Measurements from ENCODE around the gene TUBB6.

GRCh38 chr18:12299862-12300261, 8.2 kb upstream of the TUBB6 start:
- TF ChIP-seq, protein P1, sequence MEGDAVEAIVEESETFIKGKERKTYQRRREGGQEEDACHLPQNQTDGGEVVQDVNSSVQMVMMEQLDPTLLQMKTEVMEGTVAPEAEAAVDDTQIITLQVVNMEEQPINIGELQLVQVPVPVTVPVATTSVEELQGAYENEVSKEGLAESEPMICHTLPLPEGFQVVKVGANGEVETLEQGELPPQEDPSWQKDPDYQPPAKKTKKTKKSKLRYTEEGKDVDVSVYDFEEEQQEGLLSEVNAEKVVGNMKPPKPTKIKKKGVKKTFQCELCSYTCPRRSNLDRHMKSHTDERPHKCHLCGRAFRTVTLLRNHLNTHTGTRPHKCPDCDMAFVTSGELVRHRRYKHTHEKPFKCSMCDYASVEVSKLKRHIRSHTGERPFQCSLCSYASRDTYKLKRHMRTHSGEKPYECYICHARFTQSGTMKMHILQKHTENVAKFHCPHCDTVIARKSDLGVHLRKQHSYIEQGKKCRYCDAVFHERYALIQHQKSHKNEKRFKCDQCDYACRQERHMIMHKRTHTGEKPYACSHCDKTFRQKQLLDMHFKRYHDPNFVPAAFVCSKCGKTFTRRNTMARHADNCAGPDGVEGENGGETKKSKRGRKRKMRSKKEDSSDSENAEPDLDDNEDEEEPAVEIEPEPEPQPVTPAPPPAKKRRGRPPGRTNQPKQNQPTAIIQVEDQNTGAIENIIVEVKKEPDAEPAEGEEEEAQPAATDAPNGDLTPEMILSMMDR (IDR thresholded peaks at IDR 0.05; ENCODE audit: control extremely low read depth in 1 of 3, insufficient read depth in 1 of 3, low read depth in 1 of 3, low read length in 3 of 3), result no peak
- TF ChIP-seq EZH2 (IDR thresholded peaks at IDR 0.05; ENCODE audit: low read depth, low read length, severe bottlenecking), result no peak
- TF ChIP-seq RAD21 (IDR thresholded peaks at IDR 0.05 in 1 of 2, conservative IDR thresholded peaks at IDR 0.05 in 1 of 2; ENCODE audit: low read depth in 2 of 2, low read length in 2 of 2), result no peak
- no peak for TF ChIP-seq POLR2A (IDR thresholded peaks at IDR 0.05; ENCODE audit: control extremely low read depth in 1 of 2, low read depth in 2 of 2, low read length in 2 of 2)

Measured in H1 (cell line).